Central memory CD8-positive, alpha-beta T cell (primary cell): Measurements from ENCODE around the gene SHROOM1.
A peak's percentile ranks its signal among the peaks of the same experiment; 100 is the strongest.

Source experiments
- ATAC-seq: fragments of 150-1000 bp; cut with Tn5 transposase; replicated peaks from 2 replicates; pipeline ENCODE4 v1.10.0; 2022; ENCODE audit warnings: mild to moderate bottlenecking, moderate FRiP score, moderate number of reproducible peaks; ENCODE audit not compliant: poor library complexity, severe bottlenecking; ENCODE audit errors: extremely low read depth
- DNase-seq, 2 donors: peaks; one replicate each; pipeline ENCODE4 v3.0.0; 2021; ENCODE audit warnings: low spot score in 2 of 2
- H3K27ac Mint-ChIP-seq: one replicate; pipeline ENCODE4 v1.8.0; 2022; ENCODE audit warnings: low read depth, mild to moderate bottlenecking, moderate library complexity, mixed read lengths
- H3K27me3 Mint-ChIP-seq: one replicate; pipeline ENCODE4 v1.8.0; 2022; ENCODE audit warnings: mixed read lengths
- H3K36me3 Mint-ChIP-seq: one replicate; pipeline ENCODE4 v1.8.0; 2022; ENCODE audit warnings: mild to moderate bottlenecking, moderate library complexity, mixed read lengths; ENCODE audit not compliant: insufficient read depth
- H3K4me1 Mint-ChIP-seq: one replicate; pipeline ENCODE4 v1.8.0; 2022; ENCODE audit warnings: mixed read lengths
- H3K4me3 Mint-ChIP-seq: one replicate; pipeline ENCODE4 v1.8.0; 2022; ENCODE audit warnings: mild to moderate bottlenecking, moderate library complexity, mixed read lengths
- H3K9me3 Mint-ChIP-seq: one replicate; pipeline ENCODE4 v1.8.0; 2022; ENCODE audit warnings: mixed read lengths

Gene SHROOM1

DNA sequence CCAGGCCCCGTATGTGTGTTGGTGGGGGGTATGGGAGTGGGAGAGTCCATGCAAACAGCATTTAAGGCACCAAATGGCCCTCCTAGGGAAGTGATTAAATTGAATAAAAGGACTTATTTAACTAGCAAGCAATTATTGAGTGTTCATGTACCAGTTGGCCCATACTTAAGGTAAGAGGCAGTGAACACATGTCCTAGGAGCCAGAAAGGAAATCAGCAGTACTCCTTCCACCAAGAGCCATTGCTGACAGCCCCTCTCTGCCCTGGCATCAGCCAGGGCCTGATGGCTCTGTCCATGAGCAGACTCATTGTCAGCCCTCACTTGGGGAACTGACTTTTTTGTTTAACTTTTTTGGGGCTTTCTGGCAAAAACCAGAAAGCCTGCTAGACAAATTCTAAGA, 10.4 kb upstream of the SHROOM1 start:
- peaks cover 2% of the 10 kb centered on the region for H3K36me3 Mint-ChIP-seq
- no peak for DNase-seq
- ATAC-seq = no peak
- H3K27ac Mint-ChIP-seq = no peak overlapping the region
- H3K4me1 Mint-ChIP-seq = no peaks in the 10 kb centered on the region
- no peak overlapping the region for H3K4me3 Mint-ChIP-seq
- H3K27me3 Mint-ChIP-seq = no peaks in the 10 kb centered on the region
- H3K9me3 Mint-ChIP-seq = no peaks in the 10 kb centered on the region

DNA sequence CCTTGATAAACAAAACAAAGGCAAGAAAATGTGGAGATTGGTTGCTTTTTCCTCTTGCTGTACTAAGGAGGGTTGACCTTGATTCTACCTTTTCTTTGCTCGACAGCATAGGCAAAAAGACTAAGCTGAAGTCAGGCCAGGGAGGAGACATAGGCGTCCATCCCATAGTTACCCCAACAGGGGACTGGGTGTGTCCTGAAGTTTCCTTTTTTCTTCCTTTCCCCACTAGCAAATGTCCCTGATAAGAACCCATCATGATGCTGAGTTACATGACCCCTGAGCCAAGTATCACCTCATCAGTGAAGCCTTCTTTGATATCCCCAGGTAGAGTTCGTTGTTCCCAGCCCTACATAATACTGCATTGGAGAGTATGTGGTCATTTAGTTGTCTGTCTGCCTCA, 9.9 kb upstream of the SHROOM1 start:
- ATAC-seq (no peak), DNase-seq (no peak)
- Mint-ChIP-seq H3K4me1 (no peaks in the 10 kb centered on the region), H3K4me3 (no peak overlapping the region), H3K27ac (no peak overlapping the region), H3K36me3 (peaks cover 2% of the 10 kb centered on the region), H3K27me3 (no peaks in the 10 kb centered on the region), H3K9me3 (no peaks in the 10 kb centered on the region)

DNA sequence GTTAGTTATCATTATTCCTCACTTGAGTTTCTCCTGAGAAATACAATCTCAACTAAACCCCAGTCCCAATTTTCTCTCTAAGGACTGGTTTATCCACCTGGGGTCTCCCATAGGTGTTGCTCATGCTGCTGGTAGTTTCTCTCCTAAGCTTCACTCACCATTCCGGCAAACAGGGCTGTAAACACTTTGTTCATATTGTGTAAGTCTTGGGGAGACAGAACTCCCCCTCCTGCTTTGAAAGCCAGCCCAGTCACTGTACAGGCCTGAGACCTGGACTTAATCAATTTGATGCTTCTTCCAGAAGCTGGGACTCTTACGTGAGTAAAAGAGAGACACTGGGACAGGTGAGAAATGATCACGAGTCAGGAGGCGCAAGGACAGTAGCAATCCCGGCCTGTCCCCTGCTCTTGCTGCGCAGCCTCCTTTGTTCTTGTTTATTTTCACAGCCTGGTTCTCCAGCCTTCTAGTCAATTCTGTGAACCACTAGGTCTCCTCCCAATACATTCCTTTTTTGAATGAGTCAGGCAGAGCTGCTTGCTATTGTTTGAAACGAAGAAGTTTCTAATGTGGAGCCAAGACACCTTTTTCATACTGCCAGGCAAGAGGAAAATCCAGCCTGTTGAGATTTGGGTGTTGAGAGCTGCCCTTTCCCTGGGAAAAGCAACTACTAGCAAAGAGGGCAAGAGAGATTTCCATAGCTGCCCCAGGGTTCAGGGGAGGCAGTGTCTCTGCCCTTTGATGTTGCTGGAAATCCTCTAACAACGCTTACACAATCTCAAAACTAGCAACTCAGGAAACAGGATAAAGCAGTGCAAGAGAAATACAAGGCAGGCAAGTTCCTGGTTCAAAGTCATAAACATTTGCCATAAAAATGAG, 9.2 kb upstream of the SHROOM1 start:
- no peaks in the 10 kb centered on the region for H3K4me1 Mint-ChIP-seq
- ATAC-seq = no peak
- no peak overlapping the region for H3K27ac Mint-ChIP-seq
- no peak overlapping the region for H3K4me3 Mint-ChIP-seq
- no peak for DNase-seq
- H3K27me3 Mint-ChIP-seq = no peaks in the 10 kb centered on the region
- H3K36me3 Mint-ChIP-seq = peaks cover 2% of the 10 kb centered on the region
- no peaks in the 10 kb centered on the region for H3K9me3 Mint-ChIP-seq

DNA sequence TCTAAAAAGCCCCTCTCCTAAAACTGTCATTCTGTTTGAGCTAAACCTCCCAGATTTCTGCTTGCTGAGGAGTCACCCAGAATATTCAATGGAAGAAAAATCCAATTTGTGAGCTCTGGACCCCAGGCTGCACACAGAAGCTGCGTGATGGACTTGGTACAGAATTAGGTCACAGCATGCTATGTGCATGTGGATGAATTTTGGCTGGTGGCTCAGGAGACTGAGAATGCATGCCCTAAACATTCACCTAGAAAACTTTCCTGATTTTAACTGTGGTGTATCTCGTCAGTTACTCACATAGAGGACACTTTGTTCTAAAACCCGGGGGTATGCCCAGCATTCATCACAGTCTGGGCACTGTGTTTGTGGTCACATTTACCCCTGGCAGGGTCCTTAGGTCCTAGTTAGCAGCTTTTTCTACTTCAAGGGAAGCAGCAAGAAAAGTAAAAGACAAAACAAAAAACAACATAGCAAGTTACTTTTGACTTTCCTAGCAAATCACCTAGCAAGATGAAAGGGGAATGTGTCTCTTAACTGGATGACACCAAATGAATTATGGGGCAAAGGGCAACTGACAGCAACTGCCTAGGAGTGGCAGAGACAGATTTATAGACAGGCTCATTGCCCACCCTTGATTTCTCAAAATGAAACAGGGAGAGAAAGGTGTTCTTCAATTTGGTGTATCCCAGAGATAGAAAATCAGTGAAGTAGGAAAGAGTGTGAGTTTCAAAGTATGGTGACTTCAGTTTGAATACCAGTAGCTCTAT, 8.3 kb upstream of the SHROOM1 start:
- no peaks in the 10 kb centered on the region for H3K27me3 Mint-ChIP-seq
- DNase-seq = no peak
- no peak overlapping the region for H3K27ac Mint-ChIP-seq
- H3K36me3 Mint-ChIP-seq = peaks cover 2% of the 10 kb centered on the region
- no peaks in the 10 kb centered on the region for H3K9me3 Mint-ChIP-seq
- no peak for ATAC-seq
- H3K4me3 Mint-ChIP-seq = no peak overlapping the region
- H3K4me1 Mint-ChIP-seq = no peaks in the 10 kb centered on the region

DNA sequence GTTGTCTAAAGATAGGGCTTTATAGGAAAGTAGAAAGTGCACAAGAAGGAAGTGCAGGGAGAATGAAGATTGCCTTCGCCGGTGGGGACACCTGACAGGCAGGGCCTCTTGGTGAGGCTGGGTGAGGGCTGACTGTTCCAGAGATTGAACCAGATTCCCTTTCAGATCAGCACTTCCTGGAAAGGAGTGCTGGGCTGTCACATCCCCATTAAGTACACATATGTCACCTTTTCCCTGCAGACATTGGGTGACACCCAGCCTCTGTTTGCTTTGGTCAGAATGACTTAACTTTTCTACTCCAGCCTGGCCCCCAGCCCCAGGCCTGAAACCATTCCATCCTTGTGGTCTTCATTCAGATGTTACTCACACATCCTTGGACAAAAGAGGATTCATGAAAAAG, 7.4 kb upstream of the SHROOM1 start:
- DNase-seq (no peak), ATAC-seq (no peak)
- H3K27me3 Mint-ChIP-seq = no peaks in the 10 kb centered on the region
- H3K27ac Mint-ChIP-seq = no peak overlapping the region
- H3K4me3 Mint-ChIP-seq = no peak overlapping the region
- no peaks in the 10 kb centered on the region for H3K9me3 Mint-ChIP-seq
- peaks cover 2% of the 10 kb centered on the region for H3K36me3 Mint-ChIP-seq
- no peaks in the 10 kb centered on the region for H3K4me1 Mint-ChIP-seq

DNA sequence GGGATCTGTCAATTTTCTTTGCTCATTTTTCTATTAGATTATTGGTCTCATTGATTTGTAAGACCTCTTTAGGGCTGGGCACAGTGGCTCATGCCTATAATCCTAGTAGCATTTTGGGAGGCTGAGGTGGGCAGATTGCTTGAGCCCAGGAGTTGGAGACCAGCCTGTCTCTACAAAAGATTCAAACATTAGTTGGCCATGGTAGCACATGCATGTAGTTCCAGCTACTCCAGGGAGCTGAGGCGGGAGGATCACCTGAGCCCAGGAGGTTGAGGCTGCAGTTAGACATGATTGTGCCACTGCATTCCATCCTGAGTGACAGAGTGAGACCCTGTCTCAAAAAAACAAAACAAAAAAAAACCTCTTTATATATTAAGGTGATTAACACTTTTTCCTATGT, 6.4 kb upstream of the SHROOM1 start:
- H3K4me1 Mint-ChIP-seq = no peaks in the 10 kb centered on the region
- DNase-seq (no peak), ATAC-seq (no peak)
- no peak overlapping the region for H3K27ac Mint-ChIP-seq
- no peak overlapping the region for H3K4me3 Mint-ChIP-seq
- no peaks in the 10 kb centered on the region for H3K9me3 Mint-ChIP-seq
- no peaks in the 10 kb centered on the region for H3K27me3 Mint-ChIP-seq
- H3K36me3 Mint-ChIP-seq = peaks cover 2% of the 10 kb centered on the region

DNA sequence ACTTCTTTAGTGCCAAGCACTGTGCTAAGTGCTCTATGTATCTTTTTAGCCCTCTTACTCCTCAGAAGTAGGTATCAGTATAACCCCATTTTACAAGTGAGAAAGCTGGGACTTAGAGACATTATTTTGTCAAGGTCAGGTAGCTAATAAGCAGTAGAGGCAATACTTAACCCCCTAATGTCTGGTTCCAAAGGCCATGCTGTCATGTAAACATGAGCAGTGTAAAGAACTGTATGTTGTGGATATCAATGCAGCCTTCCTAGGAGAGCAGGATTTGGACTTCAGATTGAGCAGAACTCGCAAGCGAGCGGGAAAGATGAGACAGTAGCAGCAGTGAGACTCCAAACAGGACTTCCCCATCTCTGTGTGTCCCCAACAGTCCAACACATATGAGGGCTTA, 3.6 kb upstream of the SHROOM1 start:
- no peak overlapping the region for H3K27ac Mint-ChIP-seq
- peaks cover 10% of the 10 kb centered on the region for H3K27me3 Mint-ChIP-seq
- DNase-seq (no peak), ATAC-seq (no peak)
- H3K4me1 Mint-ChIP-seq = peaks cover 17% of the 10 kb centered on the region
- no peak overlapping the region for H3K4me3 Mint-ChIP-seq
- peaks cover 5% of the 10 kb centered on the region for H3K36me3 Mint-ChIP-seq
- H3K9me3 Mint-ChIP-seq = no peaks in the 10 kb centered on the region

DNA sequence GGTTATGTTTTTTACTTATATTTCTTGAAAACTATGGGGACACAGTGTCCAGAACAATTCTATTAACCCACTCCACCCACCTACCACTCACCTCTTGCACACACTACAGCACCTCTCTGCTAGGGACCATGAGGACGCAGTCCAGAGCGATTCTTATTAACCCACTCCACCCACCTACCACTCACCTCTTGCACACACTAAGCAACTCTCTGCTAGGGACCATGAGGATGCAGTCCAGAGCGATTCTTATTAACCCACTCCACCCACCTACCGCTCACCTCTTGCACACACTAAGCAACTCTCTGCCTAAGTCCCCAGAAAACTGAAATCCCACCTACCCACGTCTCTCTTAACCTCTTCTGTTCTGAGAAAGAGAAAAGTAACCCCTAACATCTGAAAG, 2.2 kb upstream of the SHROOM1 start:
- peaks cover 16% of the 10 kb centered on the region for H3K27me3 Mint-ChIP-seq
- peaks cover 17% of the 10 kb centered on the region for H3K4me1 Mint-ChIP-seq
- H3K36me3 Mint-ChIP-seq = peaks cover 5% of the 10 kb centered on the region
- peak overlapping the region; percentile 23 for H3K4me3 Mint-ChIP-seq
- no peaks in the 10 kb centered on the region for H3K9me3 Mint-ChIP-seq
- no peak for ATAC-seq
- no peak overlapping the region for H3K27ac Mint-ChIP-seq
- no peak for DNase-seq

DNA sequence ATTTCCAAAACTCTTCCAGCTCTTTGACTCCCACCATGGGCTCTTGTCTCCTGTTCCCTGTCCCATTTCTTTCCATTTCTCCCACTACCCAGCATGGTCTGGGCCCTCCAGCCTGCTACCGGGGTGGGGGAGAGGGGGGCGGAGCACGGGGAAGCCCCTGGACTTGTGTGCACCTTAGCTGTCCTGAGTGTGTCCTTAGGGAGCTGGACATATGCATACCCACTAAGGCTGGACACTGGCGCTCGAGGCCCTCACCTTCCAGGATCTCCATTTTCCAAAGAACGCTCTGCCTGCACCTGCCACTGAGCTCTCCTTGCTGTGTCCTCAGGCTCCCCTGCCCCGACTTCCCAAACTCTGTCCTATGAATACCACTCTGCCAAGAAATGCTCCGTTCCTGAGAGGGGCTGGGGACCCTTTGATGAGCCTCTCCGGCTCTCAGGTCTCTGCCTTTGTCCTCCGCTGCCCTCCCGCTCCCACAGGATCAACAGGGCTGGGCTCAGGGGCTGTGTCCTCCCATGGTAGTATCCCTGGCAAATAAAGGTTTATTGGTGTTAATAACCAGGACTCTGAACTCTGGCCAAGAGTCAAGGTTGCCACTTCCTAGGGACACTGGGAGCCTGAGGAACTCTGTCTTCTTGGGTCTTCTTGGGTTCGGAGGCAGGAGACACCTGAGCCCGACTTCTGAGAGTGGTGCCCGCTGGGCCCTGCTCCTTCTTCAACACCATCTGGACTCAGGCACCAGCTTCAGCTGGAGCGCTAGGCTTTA, 831 bp upstream of the SHROOM1 start:
- Mint-ChIP-seq H3K9me3 (no peaks in the 10 kb centered on the region), H3K4me3 (peak overlapping the region; percentile 83), H3K27me3 (peaks cover 30% of the 10 kb centered on the region), H3K27ac (peak overlapping the region; percentile 80), H3K4me1 (peaks cover 17% of the 10 kb centered on the region), H3K36me3 (peaks cover 5% of the 10 kb centered on the region)
- DNase-seq = no peak
- ATAC-seq = no peak

DNA sequence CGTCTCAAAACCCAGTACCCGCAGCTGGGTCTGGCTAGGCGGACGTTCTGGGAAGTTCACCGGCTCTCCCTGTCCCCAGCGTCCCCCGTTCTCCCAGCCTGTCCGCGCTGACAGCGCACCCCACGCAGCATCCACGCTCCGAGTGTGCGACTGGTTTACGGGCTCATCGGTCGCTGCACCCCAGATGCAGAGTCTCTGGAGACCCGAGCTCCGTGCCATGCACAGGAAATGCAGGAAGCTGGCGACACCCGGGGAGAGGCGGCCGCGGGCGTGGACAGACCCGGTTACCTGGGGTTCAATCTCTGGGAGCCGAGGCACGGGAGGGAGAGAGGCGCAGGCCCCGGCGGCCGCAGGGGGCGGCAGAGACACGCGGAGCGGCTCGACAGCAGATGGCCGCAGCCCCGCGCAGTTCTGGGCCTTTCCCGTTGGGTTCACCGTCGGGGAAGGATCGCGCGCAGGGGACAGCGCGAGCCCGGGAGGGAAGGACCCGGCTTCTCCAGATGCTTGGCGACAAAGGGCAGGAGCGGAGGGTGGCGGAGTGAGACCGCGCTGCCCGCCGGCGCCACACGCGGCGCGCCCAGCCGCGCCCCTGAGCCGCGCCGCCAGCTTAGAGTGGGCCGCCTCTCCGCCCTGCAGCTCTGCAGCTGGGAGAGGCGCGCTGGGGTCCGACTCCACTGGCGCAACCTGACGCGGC, 558 bp downstream of the SHROOM1 start:
- DNase-seq (peak; percentile 51 to 62), ATAC-seq (peak; percentile 93)
- H3K36me3 Mint-ChIP-seq = peaks cover 5% of the 10 kb centered on the region
- H3K27ac Mint-ChIP-seq = peak overlapping the region; percentile 74
- peaks cover 36% of the 10 kb centered on the region for H3K27me3 Mint-ChIP-seq
- H3K9me3 Mint-ChIP-seq = no peaks in the 10 kb centered on the region
- H3K4me3 Mint-ChIP-seq = peak overlapping the region; percentile 83
- H3K4me1 Mint-ChIP-seq = peaks cover 17% of the 10 kb centered on the region

DNA sequence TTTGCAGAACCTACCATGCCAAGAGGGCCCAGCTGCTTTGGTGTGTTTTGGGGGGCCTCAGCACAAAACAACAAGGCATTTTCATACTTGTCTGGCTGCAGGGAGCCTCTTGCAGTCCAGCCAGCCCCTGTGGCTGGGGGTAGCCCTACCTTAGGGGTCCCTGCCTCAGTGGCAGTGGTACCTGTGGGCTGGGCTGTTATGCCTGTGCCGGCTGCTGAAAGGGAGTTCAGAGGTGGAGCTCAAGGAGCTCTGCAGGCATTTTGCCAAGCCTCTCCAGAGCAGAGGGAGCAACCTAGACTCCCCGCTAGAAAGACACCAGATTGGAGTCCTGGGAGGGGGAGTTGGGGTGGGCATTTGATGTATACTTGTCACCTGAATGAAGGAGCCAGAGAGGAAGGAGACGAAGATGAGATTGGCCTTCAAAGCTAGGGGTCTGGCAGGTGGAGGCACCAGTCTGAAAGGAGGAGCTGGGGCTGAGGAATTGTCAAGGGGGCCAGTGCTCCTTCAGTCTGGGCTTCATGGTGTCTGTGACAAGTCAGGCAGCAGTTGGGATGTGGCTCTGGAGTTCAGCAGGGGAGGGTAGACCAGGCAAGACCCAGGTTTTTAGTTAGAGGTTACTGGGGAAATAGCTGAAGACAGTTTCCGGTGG, 1.5 kb downstream of the SHROOM1 start:
- H3K4me1 Mint-ChIP-seq = peaks cover 17% of the 10 kb centered on the region
- H3K4me3 Mint-ChIP-seq = peak overlapping the region; percentile 83
- peaks cover 45% of the 10 kb centered on the region for H3K27me3 Mint-ChIP-seq
- H3K9me3 Mint-ChIP-seq = no peaks in the 10 kb centered on the region
- H3K27ac Mint-ChIP-seq = peak overlapping the region; percentile 1
- H3K36me3 Mint-ChIP-seq = peaks cover 5% of the 10 kb centered on the region
- DNase-seq = no peak
- no peak for ATAC-seq
